ENCODE measurements around the gene USHBP1. TPM values are rescaled to one million over a fixed set of nuclear protein-coding genes. Genes with fewer than 3 reads are reported as not detected.

The USHBP1 gene
- total and polyA plus RNA-seq, 10 of the 15 experiments (the other 5 are each of a cell fraction or from before 2014, with no cell fraction given), result 0.05 to 0.96 (median 0.22) TPM; not detected in 2

- no peak overlapping the region for H3K27ac ChIP-seq (ENCODE audit: control insufficient read depth, insufficient read depth)
- ATAC-seq (no peak), FAIRE-seq (no peak), DNase-seq (ENCODE audit: low read depth, low spot score) (no peak)
- no peak overlapping the region for H3K4me2 ChIP-seq (ENCODE audit: control insufficient read depth, insufficient read depth)
- no peak overlapping the region for H3K4me3 ChIP-seq
- ChIA-PET CTCF (interaction anchor here (1.5 kb wide), 1 partner anchor 28 kb away, joined by 4 read pairs; no protein-coding TSS in a partner anchor), POLR2A (no interaction called here), RAD21 (ENCODE audit: unreplicated experiment) (no interaction called here), SMC1A (ENCODE audit: uncharacterized antibody, unreplicated experiment) (no interaction called here)
- intact Hi-C loops (cut with micrococcal nuclease; ENCODE audit: unreplicated experiment), result no loop called here
- no peak for TF ChIP-seq WRNIP1 (IDR thresholded peaks at IDR 0.05; ENCODE audit: borderline replicate concordance, low read depth, low read length)
- no peak for TF ChIP-seq HSF1 (IDR thresholded peaks at IDR 0.05; ENCODE audit: low read depth, low read length)
- no peak overlapping the region for H3K9ac ChIP-seq (ENCODE audit: control insufficient read depth, insufficient read depth, low read length)
- in situ Hi-C loops (cut with MboI), result no loop called here
- no peaks in the 10 kb centered on the region for H4K20me1 ChIP-seq (ENCODE audit: control insufficient read depth, insufficient read depth)
- H3K4me1 ChIP-seq (ENCODE audit: control insufficient read depth, insufficient read depth, low read length), result 0 out of 2 replicates have a peak, but pooled peaks cover 4% of the 10 kb centered on the region
- H3K9me3 ChIP-seq (replicated peaks; ENCODE audit: control insufficient read depth, insufficient read depth, low read length), result no peaks in the 10 kb centered on the region
- no TSS peak for BruUV-seq (replicated peaks)
- 82% methylated on average over 25 of the region's 25 CpGs for WGBS (ENCODE audit: insufficient coverage, insufficient replicate concordance, low lambda C conversion rate, missing lambda C conversion rate)
- H3K27me3 ChIP-seq (replicated peaks in 1 of 2; ENCODE audit: control insufficient read depth in 2 of 2, insufficient read depth in 2 of 2, low read length in 1 of 2), result no peaks in the 10 kb centered on the region
- H2AFZ ChIP-seq (ENCODE audit: control insufficient read depth, low read depth, low read length), result no peak overlapping the region
- H3K79me2 ChIP-seq (ENCODE audit: control insufficient read depth, insufficient read depth, low read length), result peaks cover 10% of the 10 kb centered on the region
- no peaks in the 10 kb centered on the region; a peak in 1 of 4 replicates for H3K36me3 ChIP-seq (ENCODE audit: control insufficient read depth in 2 of 2, insufficient read depth in 2 of 2, low read length in 1 of 2)
Observed at GRCh38 chr19:17232258-17232657, 32.3 kb downstream of the USHBP1 start.

DNA sequence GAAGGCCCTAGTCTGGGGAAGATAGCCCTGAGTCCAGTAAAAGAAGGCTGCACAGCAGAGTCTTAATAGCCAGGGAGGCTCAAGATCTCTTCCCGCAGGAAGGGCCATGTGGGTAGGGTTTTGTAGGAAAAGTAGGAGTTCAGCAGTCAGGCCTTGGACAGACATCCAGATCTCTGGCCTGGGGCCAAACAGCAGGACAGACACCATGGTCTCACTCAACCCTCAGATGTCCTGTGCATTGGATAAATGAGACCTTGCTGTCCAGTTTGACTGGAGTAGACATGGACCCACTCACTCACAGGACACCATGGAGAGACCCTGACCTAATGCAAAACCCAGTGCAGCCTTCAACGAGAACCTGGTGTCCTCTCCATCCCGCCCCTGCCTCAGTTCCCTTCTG, 34.7 kb downstream of the USHBP1 start:
- H3K9ac ChIP-seq (ENCODE audit: control insufficient read depth, insufficient read depth, low read length), result no peak overlapping the region
- FAIRE-seq (no peak), DNase-seq (ENCODE audit: low read depth, low spot score) (no peak), ATAC-seq (no peak)
- no peaks in the 10 kb centered on the region for H3K9me3 ChIP-seq (replicated peaks; ENCODE audit: control insufficient read depth, insufficient read depth, low read length)
- H3K4me2 ChIP-seq (ENCODE audit: control insufficient read depth, insufficient read depth), result no peak overlapping the region
- no TSS peak for BruUV-seq (replicated peaks)
- H3K27ac ChIP-seq (ENCODE audit: control insufficient read depth, insufficient read depth), result no peak overlapping the region
- ChIA-PET SMC1A (ENCODE audit: uncharacterized antibody, unreplicated experiment) (no interaction called here), POLR2A (interaction anchor here (0.6 kb wide), 1 partner anchor 172 kb away, joined by 3 read pairs; no protein-coding TSS in a partner anchor), CTCF (interaction anchor here (0.6 kb wide), 1 partner anchor 468 kb away, joined by 3 read pairs; no protein-coding TSS in a partner anchor), RAD21 (ENCODE audit: unreplicated experiment) (no interaction called here)
- H3K27me3 ChIP-seq (replicated peaks in 1 of 2; ENCODE audit: control insufficient read depth in 2 of 2, insufficient read depth in 2 of 2, low read length in 1 of 2), result no peaks in the 10 kb centered on the region
- intact Hi-C loops (cut with micrococcal nuclease; ENCODE audit: unreplicated experiment) (no loop called here), in situ Hi-C loops (cut with MboI) (no loop called here)
- no peak overlapping the region for H3K4me3 ChIP-seq
- no peak overlapping the region for H2AFZ ChIP-seq (ENCODE audit: control insufficient read depth, low read depth, low read length)
- WGBS (ENCODE audit: insufficient coverage, insufficient replicate concordance, low lambda C conversion rate, missing lambda C conversion rate), result 98% methylated on average over 3 of the region's 3 CpGs
- H3K4me1 ChIP-seq (ENCODE audit: control insufficient read depth, insufficient read depth, low read length), result 0 out of 2 replicates have a peak, but pooled peaks cover under 1% of the 10 kb centered on the region
- H3K79me2 ChIP-seq (ENCODE audit: control insufficient read depth, insufficient read depth, low read length), result peaks cover 7% of the 10 kb centered on the region
- H4K20me1 ChIP-seq (ENCODE audit: control insufficient read depth, insufficient read depth), result no peaks in the 10 kb centered on the region
- no peaks in the 10 kb centered on the region; a peak in 1 of 4 replicates for H3K36me3 ChIP-seq (ENCODE audit: control insufficient read depth in 2 of 2, insufficient read depth in 2 of 2, low read length in 1 of 2)
- TF ChIP-seq RUNX3 (IDR thresholded peaks at IDR 0.05; ENCODE audit: low read length), result no peak
- no peak for TF ChIP-seq ZNF687 (IDR thresholded peaks at IDR 0.05)
- TF ChIP-seq MXI1 (IDR thresholded peaks at IDR 0.05; ENCODE audit: low read depth, low read length), result no peak
- no peak for TF ChIP-seq WRNIP1 (IDR thresholded peaks at IDR 0.05; ENCODE audit: borderline replicate concordance, low read depth, low read length)
- no peak for TF ChIP-seq MEF2B (IDR thresholded peaks at IDR 0.05; ENCODE audit: partially characterized antibody, poor library complexity, severe bottlenecking)
- no peak for TF ChIP-seq MTA2 (IDR thresholded peaks at IDR 0.05; ENCODE audit: low read depth)
- TF ChIP-seq, protein P1, sequence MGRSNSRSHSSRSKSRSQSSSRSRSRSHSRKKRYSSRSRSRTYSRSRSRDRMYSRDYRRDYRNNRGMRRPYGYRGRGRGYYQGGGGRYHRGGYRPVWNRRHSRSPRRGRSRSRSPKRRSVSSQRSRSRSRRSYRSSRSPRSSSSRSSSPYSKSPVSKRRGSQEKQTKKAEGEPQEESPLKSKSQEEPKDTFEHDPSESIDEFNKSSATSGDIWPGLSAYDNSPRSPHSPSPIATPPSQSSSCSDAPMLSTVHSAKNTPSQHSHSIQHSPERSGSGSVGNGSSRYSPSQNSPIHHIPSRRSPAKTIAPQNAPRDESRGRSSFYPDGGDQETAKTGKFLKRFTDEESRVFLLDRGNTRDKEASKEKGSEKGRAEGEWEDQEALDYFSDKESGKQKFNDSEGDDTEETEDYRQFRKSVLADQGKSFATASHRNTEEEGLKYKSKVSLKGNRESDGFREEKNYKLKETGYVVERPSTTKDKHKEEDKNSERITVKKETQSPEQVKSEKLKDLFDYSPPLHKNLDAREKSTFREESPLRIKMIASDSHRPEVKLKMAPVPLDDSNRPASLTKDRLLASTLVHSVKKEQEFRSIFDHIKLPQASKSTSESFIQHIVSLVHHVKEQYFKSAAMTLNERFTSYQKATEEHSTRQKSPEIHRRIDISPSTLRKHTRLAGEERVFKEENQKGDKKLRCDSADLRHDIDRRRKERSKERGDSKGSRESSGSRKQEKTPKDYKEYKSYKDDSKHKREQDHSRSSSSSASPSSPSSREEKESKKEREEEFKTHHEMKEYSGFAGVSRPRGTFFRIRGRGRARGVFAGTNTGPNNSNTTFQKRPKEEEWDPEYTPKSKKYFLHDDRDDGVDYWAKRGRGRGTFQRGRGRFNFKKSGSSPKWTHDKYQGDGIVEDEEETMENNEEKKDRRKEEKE (IDR thresholded peaks at IDR 0.05), result no peak

Data from GM12878 (cell line).